ENCODE measurements around the gene STARD3. TPM values are rescaled to one million over a fixed set of nuclear protein-coding genes. Genes with fewer than 3 reads are reported as not detected.
A peak's percentile ranks its signal among the peaks of the same experiment; 100 is the strongest.

Gene STARD3
- total RNA-seq, 4 donors from 2014 or later, result 44.5 to 73.6 (median 53.0) TPM

DNA sequence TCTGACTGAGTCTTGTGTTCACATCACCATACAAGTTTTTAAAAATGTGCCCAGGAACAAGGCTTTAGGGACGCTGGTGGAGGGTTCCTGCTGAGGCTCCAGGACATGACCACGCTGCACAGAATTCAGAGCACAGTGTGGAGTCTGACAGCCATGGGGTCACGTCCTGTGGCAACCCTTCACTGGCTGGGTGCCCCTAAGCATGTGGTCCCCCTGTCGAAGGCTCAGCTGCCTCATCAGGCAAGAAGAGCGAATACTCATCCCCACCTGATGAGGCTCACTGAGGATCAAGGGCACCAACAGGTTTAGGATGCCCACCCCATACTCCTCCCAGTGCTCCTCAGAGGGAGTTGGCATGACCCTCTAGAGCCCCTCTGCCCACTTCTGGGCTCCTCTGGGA, 37.2 kb downstream of the STARD3 start:
- Histone ChIP-seq H3K36me3 (no peaks in the 10 kb centered on the region), H3K9me3 (no peaks in the 10 kb centered on the region), H3K27ac (peak overlapping the region; percentile 54 to 91 (median 87)), H3K4me3 (replicated peaks in 1 of 3) (no peak overlapping the region), H3K27me3 (no peaks in the 10 kb centered on the region), H3K4me1 (peaks cover 49 to 66% of the 10 kb centered on the region in 2 donors)
- 94 to 96% methylated on average over 3 to 5 of the region's 5 CpGs for WGBS, 2 donors
- DNase-seq, result no peak
- no peak for TF ChIP-seq POLR2A (IDR thresholded peaks at IDR 0.05)
- TF ChIP-seq CTCF (IDR thresholded peaks at IDR 0.05), result no peak
- intact Hi-C loops (cut with DNase I), result no loop called here

DNA sequence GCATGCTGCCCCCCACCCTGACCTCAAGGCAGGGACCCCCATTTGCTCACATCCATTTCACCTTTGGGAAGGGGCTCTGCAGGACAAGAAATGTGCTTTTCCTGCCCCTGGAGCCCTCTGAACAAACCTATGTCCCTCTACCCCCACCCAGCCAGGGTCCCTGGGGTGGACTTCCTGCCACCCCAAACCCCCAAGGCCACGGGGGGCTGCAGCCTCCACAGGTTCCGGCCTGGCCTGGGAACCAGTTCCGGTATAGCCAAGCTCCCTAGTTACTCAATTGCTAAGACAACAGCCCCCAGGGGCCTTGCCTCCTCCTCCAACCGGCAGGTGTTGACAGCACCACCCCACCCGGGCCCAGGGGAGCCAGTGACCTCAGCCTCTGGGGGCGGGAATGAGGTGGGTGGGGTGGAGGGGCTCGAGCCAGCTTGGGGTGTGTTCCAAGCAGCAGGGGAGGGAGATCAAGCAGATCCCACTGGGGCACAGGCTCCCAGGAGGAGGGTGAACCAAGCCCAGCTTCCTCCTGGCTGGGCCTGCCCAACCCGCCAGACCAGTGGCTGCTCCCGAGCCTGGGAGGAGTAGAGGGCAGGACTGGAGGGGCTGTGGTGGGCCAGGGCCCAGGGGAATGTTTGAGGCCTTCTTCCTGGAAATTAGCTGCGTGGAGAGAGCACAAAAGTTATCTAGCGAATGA, 37.9 kb downstream of the STARD3 start:
- DNase-seq, result peak; percentile 77 to 88
- H3K27me3 ChIP-seq, result no peaks in the 10 kb centered on the region
- H3K9me3 ChIP-seq, result no peaks in the 10 kb centered on the region
- H3K4me1 ChIP-seq, result peaks cover 54 to 73% of the 10 kb centered on the region in 2 donors
- WGBS, 2 donors, result 30 to 36% methylated on average over 7 to 9 of the region's 11 CpGs
- TF ChIP-seq POLR2A (IDR thresholded peaks at IDR 0.05) (no peak), CTCF (IDR thresholded peaks at IDR 0.05) (no peak)
- H3K36me3 ChIP-seq, result no peaks in the 10 kb centered on the region
- peak overlapping the region; percentile 54 to 91 (median 87) for H3K27ac ChIP-seq
- intact Hi-C loops (cut with DNase I), result no loop called here
- H3K4me3 ChIP-seq (replicated peaks in 1 of 3), result no peak overlapping the region

GRCh38 chr17:39675390-39676082, 38.6 kb downstream of the STARD3 start:
- Histone ChIP-seq H3K27me3 (no peaks in the 10 kb centered on the region), H3K27ac (peak overlapping the region; percentile 54 to 91 (median 87)), H3K4me3 (replicated peaks in 1 of 3) (no peak overlapping the region), H3K4me1 (peaks cover 54 to 79% of the 10 kb centered on the region in 2 donors), H3K9me3 (no peaks in the 10 kb centered on the region), H3K36me3 (no peaks in the 10 kb centered on the region)
- TF ChIP-seq CTCF (IDR thresholded peaks at IDR 0.05) (no peak), POLR2A (IDR thresholded peaks at IDR 0.05) (no peak)
- no peak for DNase-seq
- 74 to 78% methylated on average over 9 to 10 of the region's 10 CpGs for WGBS, 2 donors
- intact Hi-C loops (cut with DNase I), result no loop called here

- peak; percentile 97 to 98 for DNase-seq
- Histone ChIP-seq H3K36me3 (no peaks in the 10 kb centered on the region), H3K27me3 (no peaks in the 10 kb centered on the region), H3K9me3 (no peaks in the 10 kb centered on the region), H3K27ac (peak overlapping the region; percentile 59 to 91 (median 87)), H3K4me1 (peaks cover 54 to 76% of the 10 kb centered on the region in 2 donors), H3K4me3 (replicated peaks in 1 of 3) (no peak overlapping the region)
- TF ChIP-seq CTCF (IDR thresholded peaks at IDR 0.05) (no peak), POLR2A (IDR thresholded peaks at IDR 0.05) (peak in 1 of 2 donors; percentile 17)
- 20 to 21% methylated on average over 7 of the region's 7 CpGs for WGBS, 2 donors
- intact Hi-C loops (cut with DNase I), result no loop called here
Observed at GRCh38 chr17:39676198-39676819, 39.4 kb downstream of the STARD3 start.
